ENCODE measurements around the gene WDR70.

The WDR70 gene

DNA sequence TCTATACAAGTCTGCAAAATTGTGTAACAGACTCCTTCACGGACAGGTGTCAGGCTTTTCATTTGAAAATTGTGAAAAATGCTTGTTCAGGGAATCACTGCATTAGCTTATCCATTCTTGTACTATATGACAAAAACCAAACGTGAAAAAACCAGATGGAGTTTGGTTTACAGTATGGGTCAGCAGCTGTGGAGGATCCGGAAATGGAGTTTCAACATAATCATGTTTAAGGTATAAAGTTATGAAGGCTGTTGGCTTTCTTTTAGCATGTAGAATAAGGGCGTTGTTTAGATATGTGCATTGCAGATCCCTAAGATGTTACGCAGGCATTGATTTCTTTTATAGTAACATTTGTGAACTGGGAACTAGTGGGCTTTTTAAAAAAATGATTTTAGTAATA, 336.9 kb downstream of the WDR70 start:
- DNase-seq (ENCODE audit: insufficient read length, low spot score) (no peak), FAIRE-seq (no peak)

DNA sequence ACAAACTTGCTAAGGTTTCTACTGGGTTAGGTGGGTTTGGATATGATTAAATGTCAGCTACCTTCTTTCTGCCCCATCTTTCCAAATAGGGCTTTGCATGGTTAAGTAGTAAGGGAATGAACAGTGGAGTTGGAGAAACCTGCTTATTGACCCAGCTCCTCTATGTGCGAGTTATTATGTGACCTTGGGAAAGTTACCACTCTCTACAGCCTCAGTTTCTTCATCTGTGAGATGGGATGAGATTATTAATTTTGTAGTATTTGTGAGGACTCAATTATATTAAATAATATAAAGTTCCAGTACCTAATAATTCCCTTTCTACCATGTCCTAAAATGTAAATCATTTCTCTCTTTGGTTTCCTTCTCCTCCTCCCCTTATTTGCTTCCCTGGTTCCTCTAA, 337.3 kb downstream of the WDR70 start:
- no peak for DNase-seq (ENCODE audit: insufficient read length, low spot score)
- FAIRE-seq = no peak
- TF ChIP-seq PAX5 (IDR thresholded peaks at IDR 0.05; ENCODE audit: insufficient read depth, low read length, severe bottlenecking) (no peak), POLR2A (IDR thresholded peaks at IDR 0.05; ENCODE audit: low read depth, low read length) (no peak), POU2F2 (IDR thresholded peaks at IDR 0.05; ENCODE audit: low read depth, low read length) (no peak), SPI1 (IDR thresholded peaks at IDR 0.05; ENCODE audit: low read depth, low read length) (no peak), POLR2AphosphoS5 (IDR thresholded peaks at IDR 0.05; ENCODE audit: low read depth, low read length) (no peak), TAF1 (IDR thresholded peaks at IDR 0.05; ENCODE audit: low read depth, low read length) (no peak)

More for the DNA sequence above, 336.9 kb downstream of the WDR70 start:
- TF ChIP-seq POLR2AphosphoS5 (IDR thresholded peaks at IDR 0.05; ENCODE audit: low read depth, low read length) (no peak), POU2F2 (IDR thresholded peaks at IDR 0.05; ENCODE audit: low read depth, low read length) (no peak), PAX5 (IDR thresholded peaks at IDR 0.05; ENCODE audit: insufficient read depth, low read length, severe bottlenecking) (no peak), SPI1 (IDR thresholded peaks at IDR 0.05; ENCODE audit: low read depth, low read length) (no peak), TAF1 (IDR thresholded peaks at IDR 0.05; ENCODE audit: low read depth, low read length) (no peak), POLR2A (IDR thresholded peaks at IDR 0.05; ENCODE audit: low read depth, low read length) (no peak)

DNA sequence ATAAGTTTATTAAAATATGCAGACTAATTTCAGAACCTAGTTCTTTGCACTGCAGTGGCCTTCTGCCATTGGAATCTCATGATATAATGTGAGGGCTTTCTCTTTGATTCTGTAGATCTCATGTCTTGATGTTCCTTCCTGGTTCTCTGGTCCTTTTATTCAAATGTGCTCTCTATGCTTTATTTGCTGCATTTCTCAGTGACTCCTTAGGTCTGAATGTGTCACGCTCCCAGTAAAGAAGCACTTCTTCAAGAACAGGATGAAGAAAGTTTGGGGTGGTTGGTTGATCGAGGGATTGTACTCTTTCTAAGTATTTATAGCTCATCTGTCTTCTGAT, 338.1 kb downstream of the WDR70 start:
- FAIRE-seq (no peak), DNase-seq (ENCODE audit: insufficient read length, low spot score) (no peak)
- no peak for TF ChIP-seq PAX5 (IDR thresholded peaks at IDR 0.05; ENCODE audit: insufficient read depth, low read length, severe bottlenecking)
- TF ChIP-seq POU2F2 (IDR thresholded peaks at IDR 0.05; ENCODE audit: low read depth, low read length) = no peak
- no peak for TF ChIP-seq SPI1 (IDR thresholded peaks at IDR 0.05; ENCODE audit: low read depth, low read length)
- TF ChIP-seq POLR2AphosphoS5 (IDR thresholded peaks at IDR 0.05; ENCODE audit: low read depth, low read length) = no peak
- TF ChIP-seq POLR2A (IDR thresholded peaks at IDR 0.05; ENCODE audit: low read depth, low read length) = no peak

GRCh38 chr5:37717613-37718431, 338.7 kb downstream of the WDR70 start:
- no peak for DNase-seq (ENCODE audit: insufficient read length, low spot score)
- TF ChIP-seq POU2F2 (IDR thresholded peaks at IDR 0.05; ENCODE audit: low read depth, low read length) = no peak
- no peak for TF ChIP-seq PAX5 (IDR thresholded peaks at IDR 0.05; ENCODE audit: insufficient read depth, low read length, severe bottlenecking)
- no peak for TF ChIP-seq POLR2A (IDR thresholded peaks at IDR 0.05; ENCODE audit: low read depth, low read length)
- TF ChIP-seq SPI1 (IDR thresholded peaks at IDR 0.05; ENCODE audit: low read depth, low read length) = no peak
- no peak for TF ChIP-seq POLR2AphosphoS5 (IDR thresholded peaks at IDR 0.05; ENCODE audit: low read depth, low read length)
- no peak for TF ChIP-seq TAF1 (IDR thresholded peaks at IDR 0.05; ENCODE audit: low read depth, low read length)
- no peak for FAIRE-seq

DNA sequence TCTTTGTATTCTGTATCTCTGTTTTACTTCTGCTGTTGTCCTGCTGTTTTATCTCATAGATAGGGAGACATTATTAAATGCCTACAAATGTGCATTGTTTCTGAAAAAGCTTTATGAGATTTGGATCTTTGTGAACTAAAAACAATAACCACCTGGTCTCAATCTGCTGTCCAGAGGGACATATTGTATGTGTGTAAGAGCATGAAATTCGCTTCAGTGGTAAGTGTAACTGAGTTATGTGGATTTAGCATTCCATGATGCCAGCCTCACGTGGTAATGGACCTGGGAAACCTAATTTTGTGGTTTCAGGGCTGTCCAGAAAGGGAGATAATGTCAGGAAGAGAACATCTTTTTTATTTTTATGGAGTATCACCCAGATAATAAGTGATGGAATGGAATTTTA, 341.4 kb downstream of the WDR70 start:
- no peak for FAIRE-seq

DNA sequence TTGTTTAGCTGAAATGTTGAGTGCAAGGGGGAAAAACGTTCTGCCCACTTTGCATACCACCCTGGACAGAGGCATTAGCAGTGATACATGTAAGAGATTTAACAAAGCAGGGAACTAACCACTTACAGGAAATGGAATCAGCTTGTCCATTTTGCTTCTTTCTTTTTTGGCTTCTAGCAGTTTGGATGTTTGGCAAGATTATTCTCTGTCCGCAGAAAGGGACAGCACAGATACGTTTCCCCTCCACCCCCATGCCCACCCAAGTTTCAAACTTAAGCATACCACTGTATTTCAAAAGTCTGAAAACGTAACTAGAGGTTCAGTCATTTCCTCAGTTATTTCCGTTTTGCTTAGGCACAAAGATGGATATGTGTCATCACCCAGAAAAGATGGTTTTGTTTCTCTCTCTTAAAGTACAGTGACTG, 342.3 kb downstream of the WDR70 start:
- FAIRE-seq (no peak), DNase-seq (ENCODE audit: insufficient read length, low spot score) (no peak)
- TF ChIP-seq POLR2AphosphoS5 (IDR thresholded peaks at IDR 0.05; ENCODE audit: low read depth, low read length) (no peak), TAF1 (IDR thresholded peaks at IDR 0.05; ENCODE audit: low read depth, low read length) (no peak), POLR2A (IDR thresholded peaks at IDR 0.05; ENCODE audit: low read depth, low read length) (no peak)

More for the DNA sequence above, 341.4 kb downstream of the WDR70 start:
- no peak for DNase-seq (ENCODE audit: insufficient read length, low spot score)
- no peak for TF ChIP-seq POU2F2 (IDR thresholded peaks at IDR 0.05; ENCODE audit: low read depth, low read length)
- TF ChIP-seq POLR2AphosphoS5 (IDR thresholded peaks at IDR 0.05; ENCODE audit: low read depth, low read length) = no peak
- no peak for TF ChIP-seq TAF1 (IDR thresholded peaks at IDR 0.05; ENCODE audit: low read depth, low read length)
- no peak for TF ChIP-seq PAX5 (IDR thresholded peaks at IDR 0.05; ENCODE audit: insufficient read depth, low read length, severe bottlenecking)
- no peak for TF ChIP-seq SPI1 (IDR thresholded peaks at IDR 0.05; ENCODE audit: low read depth, low read length)
- TF ChIP-seq POLR2A (IDR thresholded peaks at IDR 0.05; ENCODE audit: low read depth, low read length) = no peak

- FAIRE-seq (no peak), DNase-seq (ENCODE audit: insufficient read length, low spot score) (no peak)
- TF ChIP-seq SPI1 (IDR thresholded peaks at IDR 0.05; ENCODE audit: low read depth, low read length) = no peak
- TF ChIP-seq PAX5 (IDR thresholded peaks at IDR 0.05; ENCODE audit: insufficient read depth, low read length, severe bottlenecking) = no peak
- TF ChIP-seq POLR2AphosphoS5 (IDR thresholded peaks at IDR 0.05; ENCODE audit: low read depth, low read length) = no peak
- TF ChIP-seq TAF1 (IDR thresholded peaks at IDR 0.05; ENCODE audit: low read depth, low read length) = no peak
- TF ChIP-seq POU2F2 (IDR thresholded peaks at IDR 0.05; ENCODE audit: low read depth, low read length) = no peak
- TF ChIP-seq POLR2A (IDR thresholded peaks at IDR 0.05; ENCODE audit: low read depth, low read length) = no peak
Measured at GRCh38 chr5:37722236-37723161, 343.4 kb downstream of the WDR70 start.

DNA sequence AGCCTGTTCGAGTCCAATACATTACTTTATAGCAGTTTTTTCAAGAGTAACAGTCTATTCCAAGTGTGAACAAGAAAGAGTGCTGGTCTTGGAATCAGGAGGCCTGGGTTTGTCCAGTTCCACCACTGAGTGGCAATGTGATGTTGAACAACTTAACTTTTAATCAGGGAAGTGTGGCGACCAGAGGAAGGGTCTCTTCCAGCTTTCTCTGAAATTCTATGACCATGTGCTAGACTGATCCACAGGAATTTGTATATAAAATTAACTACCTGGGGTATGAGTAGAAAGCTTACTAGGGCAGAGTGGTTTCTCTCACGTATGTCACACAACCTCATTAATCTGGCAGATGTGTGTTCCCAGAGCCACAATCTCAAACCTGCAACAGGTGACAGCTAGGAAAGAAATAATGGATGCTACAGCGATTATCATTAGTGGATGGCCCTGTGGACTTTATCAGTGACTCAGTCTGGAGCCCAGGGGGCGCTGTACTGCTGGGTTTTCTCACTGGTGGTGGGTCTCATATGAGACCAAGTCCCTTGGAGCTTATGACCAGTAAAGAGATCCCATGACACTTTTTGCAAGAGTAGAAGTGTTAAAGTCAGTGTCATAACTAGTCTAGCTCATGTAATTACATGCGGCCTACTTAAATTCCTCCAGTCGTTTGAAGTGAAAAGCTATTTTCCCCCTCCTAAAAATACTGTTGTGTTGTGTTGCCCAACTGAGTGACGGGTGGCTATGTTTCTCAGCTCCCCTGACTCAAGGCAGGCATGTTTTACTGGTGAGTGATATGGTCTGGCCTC, 344.2 kb downstream of the WDR70 start:
- FAIRE-seq (no peak), DNase-seq (ENCODE audit: insufficient read length, low spot score) (no peak)

More for the DNA sequence above, 344.2 kb downstream of the WDR70 start:
- TF ChIP-seq POU2F2 (IDR thresholded peaks at IDR 0.05; ENCODE audit: low read depth, low read length) (no peak), PAX5 (IDR thresholded peaks at IDR 0.05; ENCODE audit: insufficient read depth, low read length, severe bottlenecking) (no peak), POLR2AphosphoS5 (IDR thresholded peaks at IDR 0.05; ENCODE audit: low read depth, low read length) (no peak), TAF1 (IDR thresholded peaks at IDR 0.05; ENCODE audit: low read depth, low read length) (no peak), SPI1 (IDR thresholded peaks at IDR 0.05; ENCODE audit: low read depth, low read length) (no peak), POLR2A (IDR thresholded peaks at IDR 0.05; ENCODE audit: low read depth, low read length) (no peak)

Measured in GM12891 (cell line).